ENCODE data around the gene CHAF1B.

DNA sequence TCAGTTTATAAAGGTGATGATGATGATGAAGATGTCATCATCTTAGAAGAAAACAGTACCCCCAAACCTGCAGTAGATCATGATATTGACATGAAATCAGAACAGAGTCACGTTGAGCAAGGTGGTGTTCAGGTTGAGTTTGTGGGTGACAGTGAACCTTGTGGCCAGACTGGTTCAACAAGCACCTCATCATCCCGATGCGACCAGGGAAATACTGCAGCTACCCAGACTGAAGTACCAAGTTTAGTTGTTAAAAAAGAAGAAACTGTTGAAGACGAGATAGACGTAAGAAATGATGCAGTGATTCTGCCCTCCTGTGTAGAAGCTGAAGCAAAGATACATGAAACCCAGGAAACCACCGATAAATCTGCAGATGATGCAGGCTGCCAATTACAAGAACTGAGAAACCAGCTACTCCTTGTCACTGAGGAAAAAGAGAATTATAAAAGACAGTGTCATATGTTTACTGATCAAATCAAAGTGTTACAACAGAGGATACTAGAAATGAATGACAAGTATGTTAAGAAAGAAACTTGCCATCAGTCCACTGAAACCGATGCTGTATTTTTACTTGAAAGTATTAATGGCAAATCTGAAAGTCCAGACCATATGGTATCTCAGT lies 16.0 kb upstream of the CHAF1B start:
- no peak for TF ChIP-seq CTCF (IDR thresholded peaks at IDR 0.05; ENCODE audit: low read depth, low read length, poor library complexity, severe bottlenecking)
- TF ChIP-seq EZH2phosphoT487 (IDR thresholded peaks at IDR 0.05; ENCODE audit: borderline replicate concordance, low read length), result no peak

All from DOHH2 (cell line).